Measurements from ENCODE around the gene MICAL2.
A peak's percentile ranks its signal among the peaks of the same experiment; 100 is the strongest.

Gene MICAL2

GRCh38 chr11:12089041-12089440 lies 21.3 kb upstream of the MICAL2 start:
- H3K36me3 ChIP-seq (ENCODE audit: control insufficient read depth, insufficient read depth, low read length), result no peaks in the 10 kb centered on the region
- H3K27ac ChIP-seq (ENCODE audit: low read depth, low read length, severe bottlenecking), result peak overlapping the region; percentile 67
- H3K4me1 ChIP-seq (ENCODE audit: control insufficient read depth, insufficient read depth, low read length, poor library complexity, severe bottlenecking), result peaks cover 57% of the 10 kb centered on the region
- no peaks in the 10 kb centered on the region for H3K9me3 ChIP-seq (ENCODE audit: control insufficient read depth, low read length)
- WGBS, 2 experiments (ENCODE audit: insufficient coverage in 2 of 2), result 58 to 89% methylated on average over 2 to 4 of the region's 4 CpGs
- H3K4me3 ChIP-seq (ENCODE audit: extremely low read depth, insufficient read depth, low read length, poor library complexity, severe bottlenecking), result no peak overlapping the region

GRCh38 chr11:12089473-12089872 lies 20.9 kb upstream of the MICAL2 start:
- peaks cover 57% of the 10 kb centered on the region for H3K4me1 ChIP-seq (ENCODE audit: control insufficient read depth, insufficient read depth, low read length, poor library complexity, severe bottlenecking)

GRCh38 chr11:12090061-12090591 lies 20.3 kb upstream of the MICAL2 start:
- 96 to 97% methylated on average over 4 of the region's 4 CpGs for WGBS, 2 experiments (ENCODE audit: insufficient coverage in 2 of 2)

More at GRCh38 chr11:12089473-12089872, 20.9 kb upstream of the MICAL2 start:
- Histone ChIP-seq H3K4me3 (ENCODE audit: extremely low read depth, insufficient read depth, low read length, poor library complexity, severe bottlenecking) (no peak overlapping the region), H3K9me3 (ENCODE audit: control insufficient read depth, low read length) (no peaks in the 10 kb centered on the region), H3K27ac (ENCODE audit: low read depth, low read length, severe bottlenecking) (peak overlapping the region; percentile 67), H3K36me3 (ENCODE audit: control insufficient read depth, insufficient read depth, low read length) (no peaks in the 10 kb centered on the region)
- 57 to 78% methylated on average over 1 of the region's 2 CpGs for WGBS, 2 experiments (ENCODE audit: insufficient coverage in 2 of 2)

GRCh38 chr11:12090761-12091258 lies 19.6 kb upstream of the MICAL2 start:
- 93 to 100% methylated on average over 3 to 4 of the region's 4 CpGs for WGBS, 2 experiments (ENCODE audit: insufficient coverage in 2 of 2)
- Histone ChIP-seq H3K9me3 (ENCODE audit: control insufficient read depth, low read length) (no peaks in the 10 kb centered on the region), H3K4me1 (ENCODE audit: control insufficient read depth, insufficient read depth, low read length, poor library complexity, severe bottlenecking) (peaks cover 55% of the 10 kb centered on the region), H3K27ac (ENCODE audit: low read depth, low read length, severe bottlenecking) (peak overlapping the region; percentile 51), H3K4me3 (ENCODE audit: extremely low read depth, insufficient read depth, low read length, poor library complexity, severe bottlenecking) (no peak overlapping the region), H3K36me3 (ENCODE audit: control insufficient read depth, insufficient read depth, low read length) (no peaks in the 10 kb centered on the region)

More at GRCh38 chr11:12090061-12090591, 20.3 kb upstream of the MICAL2 start:
- Histone ChIP-seq H3K27ac (ENCODE audit: low read depth, low read length, severe bottlenecking) (peak overlapping the region; percentile 51), H3K9me3 (ENCODE audit: control insufficient read depth, low read length) (no peaks in the 10 kb centered on the region), H3K4me1 (ENCODE audit: control insufficient read depth, insufficient read depth, low read length, poor library complexity, severe bottlenecking) (peaks cover 61% of the 10 kb centered on the region), H3K4me3 (ENCODE audit: extremely low read depth, insufficient read depth, low read length, poor library complexity, severe bottlenecking) (no peak overlapping the region), H3K36me3 (ENCODE audit: control insufficient read depth, insufficient read depth, low read length) (no peaks in the 10 kb centered on the region)

GRCh38 chr11:12091956-12092558 lies 18.3 kb upstream of the MICAL2 start:
- H3K36me3 ChIP-seq (ENCODE audit: control insufficient read depth, insufficient read depth, low read length), result no peaks in the 10 kb centered on the region
- no peaks in the 10 kb centered on the region for H3K9me3 ChIP-seq (ENCODE audit: control insufficient read depth, low read length)
- WGBS, 2 experiments (ENCODE audit: insufficient coverage in 2 of 2), result 76 to 77% methylated on average over 2 to 3 of the region's 4 CpGs
- no peak overlapping the region for H3K27ac ChIP-seq (ENCODE audit: low read depth, low read length, severe bottlenecking)
- H3K4me3 ChIP-seq (ENCODE audit: extremely low read depth, insufficient read depth, low read length, poor library complexity, severe bottlenecking), result no peak overlapping the region
- H3K4me1 ChIP-seq (ENCODE audit: control insufficient read depth, insufficient read depth, low read length, poor library complexity, severe bottlenecking), result peaks cover 43% of the 10 kb centered on the region

- Histone ChIP-seq H3K27ac (ENCODE audit: low read depth, low read length, severe bottlenecking) (no peak overlapping the region), H3K4me3 (ENCODE audit: extremely low read depth, insufficient read depth, low read length, poor library complexity, severe bottlenecking) (no peak overlapping the region), H3K36me3 (ENCODE audit: control insufficient read depth, insufficient read depth, low read length) (no peaks in the 10 kb centered on the region), H3K9me3 (ENCODE audit: control insufficient read depth, low read length) (no peaks in the 10 kb centered on the region), H3K4me1 (ENCODE audit: control insufficient read depth, insufficient read depth, low read length, poor library complexity, severe bottlenecking) (peaks cover 38% of the 10 kb centered on the region)
- 61 to 63% methylated on average over 2 to 4 of the region's 6 CpGs for WGBS, 2 experiments (ENCODE audit: insufficient coverage in 2 of 2)
These were observed 17.7 kb upstream of the MICAL2 start for GRCh38 chr11:12092714-12093113.

GRCh38 chr11:12094872-12095800 lies 15.3 kb upstream of the MICAL2 start:
- H3K27ac ChIP-seq (ENCODE audit: low read depth, low read length, severe bottlenecking), result no peak overlapping the region
- no peaks in the 10 kb centered on the region for H3K36me3 ChIP-seq (ENCODE audit: control insufficient read depth, insufficient read depth, low read length)
- peaks cover 22% of the 10 kb centered on the region for H3K4me1 ChIP-seq (ENCODE audit: control insufficient read depth, insufficient read depth, low read length, poor library complexity, severe bottlenecking)
- no peaks in the 10 kb centered on the region for H3K9me3 ChIP-seq (ENCODE audit: control insufficient read depth, low read length)
- 85 to 93% methylated on average over 9 of the region's 11 CpGs for WGBS, 2 experiments (ENCODE audit: insufficient coverage in 2 of 2)
- no peak overlapping the region for H3K4me3 ChIP-seq (ENCODE audit: extremely low read depth, insufficient read depth, low read length, poor library complexity, severe bottlenecking)

GRCh38 chr11:12097219-12097618 lies 13.2 kb upstream of the MICAL2 start:
- no peaks in the 10 kb centered on the region for H3K36me3 ChIP-seq (ENCODE audit: control insufficient read depth, insufficient read depth, low read length)
- H3K4me1 ChIP-seq (ENCODE audit: control insufficient read depth, insufficient read depth, low read length, poor library complexity, severe bottlenecking), result peaks cover 11% of the 10 kb centered on the region
- H3K4me3 ChIP-seq (ENCODE audit: extremely low read depth, insufficient read depth, low read length, poor library complexity, severe bottlenecking), result no peak overlapping the region
- H3K9me3 ChIP-seq (ENCODE audit: control insufficient read depth, low read length), result no peaks in the 10 kb centered on the region
- 90 to 93% methylated on average over 1 of the region's 1 CpG for WGBS, 2 experiments (ENCODE audit: insufficient coverage in 2 of 2)
- H3K27ac ChIP-seq (ENCODE audit: low read depth, low read length, severe bottlenecking), result no peak overlapping the region

GRCh38 chr11:12098601-12099000 lies 11.8 kb upstream of the MICAL2 start:
- Histone ChIP-seq H3K4me3 (ENCODE audit: extremely low read depth, insufficient read depth, low read length, poor library complexity, severe bottlenecking) (no peak overlapping the region), H3K36me3 (ENCODE audit: control insufficient read depth, insufficient read depth, low read length) (no peaks in the 10 kb centered on the region), H3K4me1 (ENCODE audit: control insufficient read depth, insufficient read depth, low read length, poor library complexity, severe bottlenecking) (peaks cover 8% of the 10 kb centered on the region), H3K27ac (ENCODE audit: low read depth, low read length, severe bottlenecking) (no peak overlapping the region), H3K9me3 (ENCODE audit: control insufficient read depth, low read length) (no peaks in the 10 kb centered on the region)
- WGBS, 2 experiments (ENCODE audit: insufficient coverage in 2 of 2), result 90 to 94% methylated on average over 2 to 3 of the region's 3 CpGs

- Histone ChIP-seq H3K9me3 (ENCODE audit: control insufficient read depth, low read length) (no peaks in the 10 kb centered on the region), H3K27ac (ENCODE audit: low read depth, low read length, severe bottlenecking) (no peak overlapping the region), H3K4me3 (ENCODE audit: extremely low read depth, insufficient read depth, low read length, poor library complexity, severe bottlenecking) (no peak overlapping the region), H3K36me3 (ENCODE audit: control insufficient read depth, insufficient read depth, low read length) (no peaks in the 10 kb centered on the region), H3K4me1 (ENCODE audit: control insufficient read depth, insufficient read depth, low read length, poor library complexity, severe bottlenecking) (peaks cover 8% of the 10 kb centered on the region)
These were observed 11.1 kb upstream of the MICAL2 start for GRCh38 chr11:12099132-12099873.
